A549 (cell line): Measurements from ENCODE around the gene CREB5.

Experiments used
- MAFK ChIP-seq: fragments of 450-650 bp; IDR thresholded peaks from 2 replicates; pipeline ENCODE4 v1.6.1; 2014; ENCODE audit not compliant: partially characterized antibody
- TF ChIP-seq, protein P1 (sequence below): fragments of >200 bp; sonication (Bioruptor Twin); formaldehyde crosslinking; IDR thresholded peaks from 3 replicates; pipeline ENCODE4 v1.5.1; 2016

DNA sequence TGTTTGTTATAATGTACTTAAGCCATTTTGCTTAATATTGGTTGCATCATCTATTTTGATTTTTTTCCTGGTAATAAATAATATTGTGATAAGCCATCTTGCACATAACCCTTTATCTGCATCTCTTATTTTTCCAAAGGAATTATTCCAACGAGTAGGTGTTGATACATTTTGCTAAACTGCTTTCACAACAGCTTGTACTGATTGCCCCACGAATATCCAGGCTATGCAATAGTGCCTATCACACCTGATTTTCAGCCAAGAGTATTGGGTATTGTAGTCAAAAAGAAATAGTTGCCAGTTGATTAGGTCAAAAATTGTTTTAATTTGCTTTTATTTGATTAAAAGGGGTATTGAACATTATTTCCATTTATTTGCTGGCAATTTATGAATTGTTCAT, 20.7 kb downstream of the CREB5 start:
- TF ChIP-seq, protein P1, sequence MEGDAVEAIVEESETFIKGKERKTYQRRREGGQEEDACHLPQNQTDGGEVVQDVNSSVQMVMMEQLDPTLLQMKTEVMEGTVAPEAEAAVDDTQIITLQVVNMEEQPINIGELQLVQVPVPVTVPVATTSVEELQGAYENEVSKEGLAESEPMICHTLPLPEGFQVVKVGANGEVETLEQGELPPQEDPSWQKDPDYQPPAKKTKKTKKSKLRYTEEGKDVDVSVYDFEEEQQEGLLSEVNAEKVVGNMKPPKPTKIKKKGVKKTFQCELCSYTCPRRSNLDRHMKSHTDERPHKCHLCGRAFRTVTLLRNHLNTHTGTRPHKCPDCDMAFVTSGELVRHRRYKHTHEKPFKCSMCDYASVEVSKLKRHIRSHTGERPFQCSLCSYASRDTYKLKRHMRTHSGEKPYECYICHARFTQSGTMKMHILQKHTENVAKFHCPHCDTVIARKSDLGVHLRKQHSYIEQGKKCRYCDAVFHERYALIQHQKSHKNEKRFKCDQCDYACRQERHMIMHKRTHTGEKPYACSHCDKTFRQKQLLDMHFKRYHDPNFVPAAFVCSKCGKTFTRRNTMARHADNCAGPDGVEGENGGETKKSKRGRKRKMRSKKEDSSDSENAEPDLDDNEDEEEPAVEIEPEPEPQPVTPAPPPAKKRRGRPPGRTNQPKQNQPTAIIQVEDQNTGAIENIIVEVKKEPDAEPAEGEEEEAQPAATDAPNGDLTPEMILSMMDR = no peak
- no peak for TF ChIP-seq MAFK
